Measurements from ENCODE around the gene FANCM.
"Not testable (repeated sequence)": the region's sequence is repeated elsewhere in the genome, so short reads cannot be mapped to it uniquely, and the experiment has no call there.

The FANCM gene

GRCh38 chr14:45142083-45142482 lies 6.4 kb downstream of the FANCM start:
- not testable (repeated sequence) for H3K27me3 ChIP-seq (ENCODE audit: control insufficient read depth, insufficient read depth, low read length, poor library complexity, severe bottlenecking); H3K4me3 ChIP-seq (ENCODE audit: insufficient read depth, low read depth, low read length); H3K36me3 ChIP-seq (ENCODE audit: control insufficient read depth, insufficient read depth, low read length); H3K27ac ChIP-seq (ENCODE audit: insufficient read depth, low read depth, low read length, poor library complexity, severe bottlenecking); H3K9me3 ChIP-seq (ENCODE audit: control insufficient read depth, low read length)
- WGBS, 2 experiments, result 95 to 98% methylated on average over 6 to 8 of the region's 8 CpGs
- H3K4me1 ChIP-seq (ENCODE audit: control insufficient read depth, insufficient read depth, low read length), result peaks cover 10% of the 10 kb centered on the region

GRCh38 chr14:45144658-45145057 lies 8.9 kb downstream of the FANCM start:
- H3K4me3 ChIP-seq (ENCODE audit: insufficient read depth, low read depth, low read length), result no peak overlapping the region
- no peaks in the 10 kb centered on the region for H3K4me1 ChIP-seq (ENCODE audit: control insufficient read depth, insufficient read depth, low read length)
- no peaks in the 10 kb centered on the region for H3K27me3 ChIP-seq (ENCODE audit: control insufficient read depth, insufficient read depth, low read length, poor library complexity, severe bottlenecking)
- no peak overlapping the region for H3K27ac ChIP-seq (ENCODE audit: insufficient read depth, low read depth, low read length, poor library complexity, severe bottlenecking)
- no peaks in the 10 kb centered on the region for H3K9me3 ChIP-seq (ENCODE audit: control insufficient read depth, low read length)
- H3K36me3 ChIP-seq (ENCODE audit: control insufficient read depth, insufficient read depth, low read length), result no peaks in the 10 kb centered on the region

- Histone ChIP-seq H3K27ac (ENCODE audit: insufficient read depth, low read depth, low read length, poor library complexity, severe bottlenecking) (no peak overlapping the region), H3K4me1 (ENCODE audit: control insufficient read depth, insufficient read depth, low read length) (no peaks in the 10 kb centered on the region)
- 92 to 99% methylated on average over 3 of the region's 3 CpGs for WGBS, 2 experiments
Observed at GRCh38 chr14:45145214-45145613, 9.5 kb downstream of the FANCM start.

GRCh38 chr14:45149602-45150001 lies 13.9 kb downstream of the FANCM start:
- H3K9me3 ChIP-seq (ENCODE audit: control insufficient read depth, low read length), result no peaks in the 10 kb centered on the region
- 86 to 95% methylated on average over 3 of the region's 3 CpGs for WGBS, 2 experiments
- no peaks in the 10 kb centered on the region for H3K36me3 ChIP-seq (ENCODE audit: control insufficient read depth, insufficient read depth, low read length)
- no peak overlapping the region for H3K4me3 ChIP-seq (ENCODE audit: insufficient read depth, low read depth, low read length)
- no peaks in the 10 kb centered on the region for H3K27me3 ChIP-seq (ENCODE audit: control insufficient read depth, insufficient read depth, low read length, poor library complexity, severe bottlenecking)
- H3K27ac ChIP-seq (ENCODE audit: insufficient read depth, low read depth, low read length, poor library complexity, severe bottlenecking), result no peak overlapping the region
- H3K4me1 ChIP-seq (ENCODE audit: control insufficient read depth, insufficient read depth, low read length), result no peaks in the 10 kb centered on the region

More at GRCh38 chr14:45145214-45145613, 9.5 kb downstream of the FANCM start:
- H3K27me3 ChIP-seq (ENCODE audit: control insufficient read depth, insufficient read depth, low read length, poor library complexity, severe bottlenecking), result no peaks in the 10 kb centered on the region
- H3K36me3 ChIP-seq (ENCODE audit: control insufficient read depth, insufficient read depth, low read length), result no peaks in the 10 kb centered on the region
- H3K9me3 ChIP-seq (ENCODE audit: control insufficient read depth, low read length), result no peaks in the 10 kb centered on the region
- no peak overlapping the region for H3K4me3 ChIP-seq (ENCODE audit: insufficient read depth, low read depth, low read length)

- Histone ChIP-seq H3K4me1 (ENCODE audit: control insufficient read depth, insufficient read depth, low read length) (no peaks in the 10 kb centered on the region), H3K36me3 (ENCODE audit: control insufficient read depth, insufficient read depth, low read length) (no peaks in the 10 kb centered on the region), H3K4me3 (ENCODE audit: insufficient read depth, low read depth, low read length) (no peak overlapping the region), H3K9me3 (ENCODE audit: control insufficient read depth, low read length) (no peaks in the 10 kb centered on the region), H3K27me3 (ENCODE audit: control insufficient read depth, insufficient read depth, low read length, poor library complexity, severe bottlenecking) (no peaks in the 10 kb centered on the region), H3K27ac (ENCODE audit: insufficient read depth, low read depth, low read length, poor library complexity, severe bottlenecking) (no peak overlapping the region)
- whole genome bisulfite sequencing, 2 experiments, result 93 to 97% methylated on average over 2 to 4 of the region's 4 CpGs
Observed at GRCh38 chr14:45150386-45150890, 14.7 kb downstream of the FANCM start.

GRCh38 chr14:45156067-45156466 lies 20.3 kb downstream of the FANCM start:
- no peaks in the 10 kb centered on the region for H3K27me3 ChIP-seq (ENCODE audit: control insufficient read depth, insufficient read depth, low read length, poor library complexity, severe bottlenecking)
- no peaks in the 10 kb centered on the region for H3K36me3 ChIP-seq (ENCODE audit: control insufficient read depth, insufficient read depth, low read length)
- no peak overlapping the region for H3K27ac ChIP-seq (ENCODE audit: insufficient read depth, low read depth, low read length, poor library complexity, severe bottlenecking)
- H3K4me3 ChIP-seq (ENCODE audit: insufficient read depth, low read depth, low read length), result no peak overlapping the region
- H3K4me1 ChIP-seq (ENCODE audit: control insufficient read depth, insufficient read depth, low read length), result no peaks in the 10 kb centered on the region
- H3K9me3 ChIP-seq (ENCODE audit: control insufficient read depth, low read length), result no peaks in the 10 kb centered on the region

GRCh38 chr14:45169906-45170305 lies 34.2 kb downstream of the FANCM start:
- H3K27me3 ChIP-seq (ENCODE audit: control insufficient read depth, insufficient read depth, low read length, poor library complexity, severe bottlenecking), result no peaks in the 10 kb centered on the region
- H3K36me3 ChIP-seq (ENCODE audit: control insufficient read depth, insufficient read depth, low read length), result peaks cover 3% of the 10 kb centered on the region
- H3K27ac ChIP-seq (ENCODE audit: insufficient read depth, low read depth, low read length, poor library complexity, severe bottlenecking), result no peak overlapping the region
- no peak overlapping the region for H3K4me3 ChIP-seq (ENCODE audit: insufficient read depth, low read depth, low read length)
- no peaks in the 10 kb centered on the region for H3K9me3 ChIP-seq (ENCODE audit: control insufficient read depth, low read length)
- no peaks in the 10 kb centered on the region for H3K4me1 ChIP-seq (ENCODE audit: control insufficient read depth, insufficient read depth, low read length)

GRCh38 chr14:45177076-45177475 lies 41.3 kb downstream of the FANCM start:
- Histone ChIP-seq H3K4me3 (ENCODE audit: insufficient read depth, low read depth, low read length) (no peak overlapping the region), H3K36me3 (ENCODE audit: control insufficient read depth, insufficient read depth, low read length) (no peaks in the 10 kb centered on the region), H3K9me3 (ENCODE audit: control insufficient read depth, low read length) (no peaks in the 10 kb centered on the region), H3K27ac (ENCODE audit: insufficient read depth, low read depth, low read length, poor library complexity, severe bottlenecking) (no peak overlapping the region), H3K27me3 (ENCODE audit: control insufficient read depth, insufficient read depth, low read length, poor library complexity, severe bottlenecking) (no peaks in the 10 kb centered on the region), H3K4me1 (ENCODE audit: control insufficient read depth, insufficient read depth, low read length) (no peaks in the 10 kb centered on the region)
- WGBS, 2 experiments, result 96 to 98% methylated on average over 5 of the region's 5 CpGs

GRCh38 chr14:45181329-45181728 lies 45.6 kb downstream of the FANCM start:
- H3K9me3 ChIP-seq (ENCODE audit: control insufficient read depth, low read length), result no peaks in the 10 kb centered on the region
- H3K4me1 ChIP-seq (ENCODE audit: control insufficient read depth, insufficient read depth, low read length), result no peaks in the 10 kb centered on the region
- H3K27me3 ChIP-seq (ENCODE audit: control insufficient read depth, insufficient read depth, low read length, poor library complexity, severe bottlenecking), result no peaks in the 10 kb centered on the region
- WGBS, 2 experiments, result 93% methylated on average over 3 of the region's 5 CpGs; no CpG with 5 or more reads in 1 of the 2 experiments
- no peak overlapping the region for H3K27ac ChIP-seq (ENCODE audit: insufficient read depth, low read depth, low read length, poor library complexity, severe bottlenecking)
- H3K4me3 ChIP-seq (ENCODE audit: insufficient read depth, low read depth, low read length), result no peak overlapping the region
- no peaks in the 10 kb centered on the region for H3K36me3 ChIP-seq (ENCODE audit: control insufficient read depth, insufficient read depth, low read length)

GRCh38 chr14:45181806-45182205 lies 46.1 kb downstream of the FANCM start:
- Histone ChIP-seq H3K9me3 (ENCODE audit: control insufficient read depth, low read length) (no peaks in the 10 kb centered on the region), H3K4me3 (ENCODE audit: insufficient read depth, low read depth, low read length) (no peak overlapping the region), H3K27ac (ENCODE audit: insufficient read depth, low read depth, low read length, poor library complexity, severe bottlenecking) (no peak overlapping the region), H3K4me1 (ENCODE audit: control insufficient read depth, insufficient read depth, low read length) (no peaks in the 10 kb centered on the region), H3K27me3 (ENCODE audit: control insufficient read depth, insufficient read depth, low read length, poor library complexity, severe bottlenecking) (no peaks in the 10 kb centered on the region), H3K36me3 (ENCODE audit: control insufficient read depth, insufficient read depth, low read length) (no peaks in the 10 kb centered on the region)
- 94 to 96% methylated on average over 2 to 3 of the region's 3 CpGs for WGBS, 2 experiments

All from ectodermal cell (in vitro differentiated cells).